ENCODE measurements around the gene MAP3K4. TPM values are rescaled to one million over a fixed set of nuclear protein-coding genes. Genes with fewer than 3 reads are reported as not detected.

MAP3K4 gene, protein sequence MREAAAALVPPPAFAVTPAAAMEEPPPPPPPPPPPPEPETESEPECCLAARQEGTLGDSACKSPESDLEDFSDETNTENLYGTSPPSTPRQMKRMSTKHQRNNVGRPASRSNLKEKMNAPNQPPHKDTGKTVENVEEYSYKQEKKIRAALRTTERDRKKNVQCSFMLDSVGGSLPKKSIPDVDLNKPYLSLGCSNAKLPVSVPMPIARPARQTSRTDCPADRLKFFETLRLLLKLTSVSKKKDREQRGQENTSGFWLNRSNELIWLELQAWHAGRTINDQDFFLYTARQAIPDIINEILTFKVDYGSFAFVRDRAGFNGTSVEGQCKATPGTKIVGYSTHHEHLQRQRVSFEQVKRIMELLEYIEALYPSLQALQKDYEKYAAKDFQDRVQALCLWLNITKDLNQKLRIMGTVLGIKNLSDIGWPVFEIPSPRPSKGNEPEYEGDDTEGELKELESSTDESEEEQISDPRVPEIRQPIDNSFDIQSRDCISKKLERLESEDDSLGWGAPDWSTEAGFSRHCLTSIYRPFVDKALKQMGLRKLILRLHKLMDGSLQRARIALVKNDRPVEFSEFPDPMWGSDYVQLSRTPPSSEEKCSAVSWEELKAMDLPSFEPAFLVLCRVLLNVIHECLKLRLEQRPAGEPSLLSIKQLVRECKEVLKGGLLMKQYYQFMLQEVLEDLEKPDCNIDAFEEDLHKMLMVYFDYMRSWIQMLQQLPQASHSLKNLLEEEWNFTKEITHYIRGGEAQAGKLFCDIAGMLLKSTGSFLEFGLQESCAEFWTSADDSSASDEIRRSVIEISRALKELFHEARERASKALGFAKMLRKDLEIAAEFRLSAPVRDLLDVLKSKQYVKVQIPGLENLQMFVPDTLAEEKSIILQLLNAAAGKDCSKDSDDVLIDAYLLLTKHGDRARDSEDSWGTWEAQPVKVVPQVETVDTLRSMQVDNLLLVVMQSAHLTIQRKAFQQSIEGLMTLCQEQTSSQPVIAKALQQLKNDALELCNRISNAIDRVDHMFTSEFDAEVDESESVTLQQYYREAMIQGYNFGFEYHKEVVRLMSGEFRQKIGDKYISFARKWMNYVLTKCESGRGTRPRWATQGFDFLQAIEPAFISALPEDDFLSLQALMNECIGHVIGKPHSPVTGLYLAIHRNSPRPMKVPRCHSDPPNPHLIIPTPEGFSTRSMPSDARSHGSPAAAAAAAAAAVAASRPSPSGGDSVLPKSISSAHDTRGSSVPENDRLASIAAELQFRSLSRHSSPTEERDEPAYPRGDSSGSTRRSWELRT (N-terminal part only)
- 10 to 100 TPM; 42.9 to 43.4 TPM for total RNA-seq

DNA sequence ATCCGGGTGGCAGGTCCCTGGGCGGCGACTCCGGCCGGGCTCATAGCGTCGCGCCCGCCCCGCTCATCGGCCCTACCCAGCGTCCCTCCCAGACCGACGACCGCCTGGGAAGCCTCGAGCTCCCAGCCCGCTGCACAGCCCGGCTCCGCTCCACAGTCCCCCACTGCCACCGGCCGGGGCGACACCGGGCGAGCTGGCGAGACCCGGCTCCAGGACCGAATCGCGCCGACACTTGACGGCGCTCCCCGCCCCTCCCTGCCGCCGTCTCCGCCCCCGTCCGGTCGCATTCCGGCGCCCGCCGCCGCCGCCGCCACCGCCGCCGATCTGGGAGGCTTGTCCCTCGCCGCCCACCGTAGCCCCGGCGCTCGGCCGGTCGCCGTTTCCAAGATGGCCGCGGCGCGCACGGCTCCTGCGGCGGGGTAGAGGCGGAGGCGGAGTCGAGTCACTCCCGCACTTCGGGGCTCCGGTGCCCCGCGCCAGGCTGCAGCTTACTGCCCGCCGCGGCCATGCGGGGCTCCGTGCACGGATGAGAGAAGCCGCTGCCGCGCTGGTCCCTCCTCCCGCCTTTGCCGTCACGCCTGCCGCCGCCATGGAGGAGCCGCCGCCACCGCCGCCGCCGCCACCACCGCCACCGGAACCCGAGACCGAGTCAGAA, at the start of gene MAP3K4:
Gene MAP3K4, plus strand, starts transcription at position 364 of the 655 bp plus-strand sequence. Its CDS starts 163 bp downstream, at position 527.
- Mint-ChIP-seq H3K4me3 (peak within 1 kb of the TSS; percentile 87), H3K9me3 (peaks cover 2% of the 10 kb centered on the region), H3K36me3 (peaks cover 3% of the 10 kb centered on the region), H3K27me3 (peaks cover 4% of the 10 kb centered on the region), H3K27ac (peak within 1 kb of the TSS; percentile 88), H3K4me1 (ENCODE audit: low read depth) (peaks cover 35% of the 10 kb centered on the region)
- ChIA-PET POLR2A (interaction anchor here (1.2 to 2.1 kb wide), 5 partner anchors 38 to 283 kb away, joined by 3 to 9 read pairs (median 3); partner anchors contain the start of gene AGPAT4), CTCF (interaction anchor here (0.6 to 5.6 kb wide), 6 partner anchors 21 to 471 kb away, joined by 3 to 51 read pairs (median 4); no protein-coding TSS in a partner anchor)
- DNase-seq, result peak; percentile 85
- intact Hi-C loops (cut with micrococcal nuclease), result loop anchor here (1.0 to 5.0 kb wide), 5 partner anchors 46 to 379 kb away; partner anchors contain the start of gene AGPAT4

DNA sequence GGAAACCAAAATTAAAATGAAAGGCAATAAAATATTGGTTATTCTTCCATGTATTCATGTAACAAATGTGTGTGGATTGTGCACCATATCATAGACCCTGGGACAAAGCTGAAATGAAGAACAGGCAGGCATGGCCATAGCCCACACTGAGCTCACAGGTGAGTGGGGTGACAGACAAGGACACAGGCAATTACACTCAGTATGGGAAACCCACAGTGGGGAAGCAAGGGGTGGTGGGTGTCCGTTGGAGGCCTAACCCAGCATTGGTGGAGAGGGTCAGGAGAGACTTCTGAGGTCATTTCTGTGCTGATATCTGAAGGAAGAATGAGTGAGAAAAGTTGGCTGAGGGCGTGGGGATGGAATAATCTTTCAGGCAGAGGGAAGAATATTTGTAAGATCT, 47.6 kb upstream of the MAP3K4 start:
- no peak for DNase-seq
- Mint-ChIP-seq H3K9me3 (no peaks in the 10 kb centered on the region), H3K4me1 (ENCODE audit: low read depth) (no peaks in the 10 kb centered on the region), H3K27me3 (peaks cover 19% of the 10 kb centered on the region), H3K27ac (no peak overlapping the region), H3K4me3 (no peak overlapping the region), H3K36me3 (no peaks in the 10 kb centered on the region)
- ChIA-PET CTCF (interaction anchor here (1.3 kb wide), 1 partner anchor 430 kb away, joined by 4 read pairs; no protein-coding TSS in a partner anchor), POLR2A (no interaction called here)
- intact Hi-C loops (cut with micrococcal nuclease), result no loop called here

DNA sequence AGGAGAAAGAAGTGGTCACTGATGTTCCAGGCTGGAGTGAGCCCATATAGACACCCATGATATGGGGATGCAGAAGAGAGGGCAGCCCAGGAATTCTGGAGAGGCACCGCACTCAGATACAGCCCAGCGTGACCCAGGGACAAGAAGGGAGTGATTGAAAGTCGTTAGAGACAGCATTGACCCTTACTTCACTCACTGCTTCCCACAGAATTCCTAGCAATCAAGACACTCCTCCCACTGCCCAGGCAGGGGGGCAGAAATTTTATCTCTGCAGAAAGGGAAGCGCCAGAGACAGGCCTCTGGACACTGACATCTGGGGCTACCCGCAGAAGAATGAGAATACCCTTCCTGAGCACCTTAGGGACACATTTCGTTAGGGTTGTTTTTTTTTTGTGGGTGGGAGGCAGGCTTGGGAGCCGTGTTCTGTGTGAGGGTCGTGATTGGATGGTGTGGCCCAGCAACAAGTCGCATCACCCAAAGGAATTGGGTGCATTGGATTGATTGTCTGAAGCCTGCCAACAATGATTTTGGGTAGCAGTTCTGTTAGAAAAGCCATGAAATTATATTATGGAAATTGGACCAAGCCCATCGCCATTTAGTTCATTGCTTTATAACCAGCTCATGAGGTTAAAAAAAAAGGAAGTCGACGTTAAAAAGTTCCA, 45.9 kb upstream of the MAP3K4 start:
- ChIA-PET CTCF (no interaction called here), POLR2A (no interaction called here)
- DNase-seq, result no peak
- no peaks in the 10 kb centered on the region for H3K4me1 Mint-ChIP-seq (ENCODE audit: low read depth)
- H3K27ac Mint-ChIP-seq, result no peak overlapping the region
- no peaks in the 10 kb centered on the region for H3K9me3 Mint-ChIP-seq
- intact Hi-C loops (cut with micrococcal nuclease), result no loop called here
- peaks cover 11% of the 10 kb centered on the region for H3K27me3 Mint-ChIP-seq
- no peak overlapping the region for H3K4me3 Mint-ChIP-seq
- no peaks in the 10 kb centered on the region for H3K36me3 Mint-ChIP-seq

DNA sequence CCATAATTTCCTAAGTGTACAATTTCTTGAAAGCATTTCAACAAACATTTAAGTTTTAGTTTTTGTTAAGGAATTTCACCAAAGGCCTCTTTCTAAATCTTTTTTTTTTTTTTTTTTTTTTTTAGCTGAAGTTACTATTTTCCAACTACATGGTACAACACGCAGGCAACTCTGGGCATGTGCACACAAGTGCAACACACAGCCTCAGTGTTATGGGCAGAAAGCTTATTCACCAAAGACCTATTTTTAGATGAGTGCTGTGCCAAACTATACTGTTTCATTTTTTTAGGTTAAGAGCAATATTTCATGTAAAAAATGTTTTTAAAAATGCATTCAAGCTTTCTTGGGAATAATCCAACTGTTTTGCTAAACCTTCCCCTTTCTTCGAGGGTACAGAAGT, 42.0 kb upstream of the MAP3K4 start:
- no peaks in the 10 kb centered on the region for H3K9me3 Mint-ChIP-seq
- H3K36me3 Mint-ChIP-seq, result no peaks in the 10 kb centered on the region
- intact Hi-C loops (cut with micrococcal nuclease), result no loop called here
- no peak overlapping the region for H3K27ac Mint-ChIP-seq
- no peaks in the 10 kb centered on the region for H3K4me1 Mint-ChIP-seq (ENCODE audit: low read depth)
- DNase-seq, result no peak
- CTCF ChIA-PET, result interaction anchor here (1.4 to 1.7 kb wide), 3 partner anchors 19 to 424 kb away, joined by 4 to 5 read pairs (median 4); no protein-coding TSS in a partner anchor
- POLR2A ChIA-PET, result no interaction called here
- peaks cover 11% of the 10 kb centered on the region for H3K27me3 Mint-ChIP-seq
- H3K4me3 Mint-ChIP-seq, result no peak overlapping the region

DNA sequence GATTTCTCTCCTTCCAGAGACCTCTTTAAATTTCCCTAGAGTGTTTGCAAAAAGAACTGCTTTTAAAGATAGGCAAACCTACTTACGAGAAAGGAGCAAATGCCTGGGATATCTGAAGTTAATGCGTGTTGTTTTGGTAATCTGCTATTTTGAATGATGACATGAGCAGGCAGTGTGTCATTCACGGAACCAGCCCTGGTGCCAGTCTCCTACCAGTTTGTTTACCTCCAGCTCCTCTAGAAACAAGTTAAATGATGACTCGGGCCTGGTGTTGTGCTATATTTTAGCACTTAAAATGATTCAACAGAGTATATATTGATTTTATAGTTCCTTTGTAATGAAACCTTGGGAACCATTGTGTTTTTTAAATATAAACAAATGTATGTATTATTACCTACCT, 41.1 kb upstream of the MAP3K4 start:
- POLR2A ChIA-PET, result no interaction called here

DNA sequence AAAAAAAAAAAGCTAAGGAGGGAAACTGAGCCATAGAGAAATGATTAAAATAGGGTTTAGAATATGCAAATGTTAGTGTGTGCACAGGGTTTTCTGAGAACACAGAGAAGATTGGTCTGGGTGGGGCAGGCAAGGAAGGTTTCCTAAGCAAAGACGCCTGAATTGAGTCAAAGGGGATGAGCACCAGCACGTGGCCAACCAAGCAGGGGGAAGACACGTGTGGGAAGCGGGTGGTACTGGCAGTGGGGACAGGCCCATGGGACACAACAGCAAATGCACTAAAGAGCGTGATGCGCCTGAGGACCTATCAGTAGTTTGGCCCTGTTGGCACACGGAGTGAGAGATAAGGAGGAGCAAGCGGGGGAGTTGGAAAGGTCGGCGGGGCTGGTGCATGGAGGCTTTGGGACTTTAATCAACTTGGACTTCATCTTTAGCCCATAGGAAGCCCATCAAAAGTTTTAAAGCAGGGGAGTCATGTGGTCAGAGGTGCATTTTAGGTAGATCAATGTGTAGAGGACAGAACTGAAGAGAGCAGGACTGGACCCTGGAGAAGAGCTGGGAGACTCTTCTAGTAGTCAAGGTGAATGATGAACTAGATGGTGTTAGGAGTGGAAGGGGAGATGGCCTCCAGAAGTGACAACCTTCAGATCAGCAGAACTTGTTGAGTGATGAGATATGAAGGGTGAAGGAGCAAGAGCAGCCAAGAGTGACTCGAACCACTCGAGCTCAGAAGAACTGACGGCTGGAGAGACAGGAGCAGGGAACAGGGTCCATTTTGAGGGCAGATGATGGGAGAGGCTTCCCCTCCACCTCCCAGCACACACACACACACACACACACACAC, 40.2 kb upstream of the MAP3K4 start:
- no peak overlapping the region for H3K4me3 Mint-ChIP-seq
- ChIA-PET CTCF (no interaction called here), POLR2A (no interaction called here)
- no peaks in the 10 kb centered on the region for H3K4me1 Mint-ChIP-seq (ENCODE audit: low read depth)
- DNase-seq, result no peak
- peaks cover 15% of the 10 kb centered on the region for H3K27me3 Mint-ChIP-seq
- H3K9me3 Mint-ChIP-seq, result no peaks in the 10 kb centered on the region
- H3K27ac Mint-ChIP-seq, result no peak overlapping the region
- intact Hi-C loops (cut with micrococcal nuclease), result no loop called here
- H3K36me3 Mint-ChIP-seq, result no peaks in the 10 kb centered on the region

More for the DNA sequence above, 41.1 kb upstream of the MAP3K4 start:
- Mint-ChIP-seq H3K4me3 (no peak overlapping the region), H3K9me3 (no peaks in the 10 kb centered on the region), H3K4me1 (ENCODE audit: low read depth) (no peaks in the 10 kb centered on the region), H3K27me3 (peaks cover 11% of the 10 kb centered on the region), H3K36me3 (no peaks in the 10 kb centered on the region), H3K27ac (no peak overlapping the region)
- DNase-seq, result no peak
- CTCF ChIA-PET, result no interaction called here
- intact Hi-C loops (cut with micrococcal nuclease), result no loop called here

DNA sequence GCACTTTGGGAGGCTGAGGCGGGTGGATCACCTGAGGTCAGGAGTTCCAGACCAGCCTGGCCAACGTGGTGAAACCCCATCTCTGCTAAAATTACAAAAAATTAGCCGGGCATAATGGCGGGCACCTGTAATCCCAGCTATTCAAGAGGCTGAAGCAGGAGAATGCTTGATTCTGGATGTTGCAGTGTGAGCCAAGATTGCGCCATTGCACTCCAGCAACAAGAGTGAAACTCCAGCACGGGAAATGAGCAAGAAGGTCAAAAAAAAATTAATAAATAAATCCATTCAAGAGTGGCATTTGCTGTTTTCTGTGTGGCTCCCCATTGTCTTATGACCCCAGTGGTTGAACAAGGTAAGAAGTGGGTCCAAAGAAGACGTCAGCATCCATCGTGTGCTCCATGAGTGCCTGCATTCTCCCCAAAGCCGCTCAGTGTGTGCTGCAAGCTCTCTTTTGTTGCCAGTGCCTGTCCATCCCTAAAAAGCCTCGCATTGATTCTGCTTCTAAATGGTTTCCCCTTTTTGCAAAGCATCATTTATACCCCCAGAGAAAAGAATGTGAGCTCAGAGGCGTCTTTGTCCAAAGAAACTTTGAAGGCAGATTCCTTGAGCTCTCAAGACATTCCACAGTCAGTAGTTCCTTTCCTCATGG, 38.8 kb upstream of the MAP3K4 start:
- H3K36me3 Mint-ChIP-seq, result no peaks in the 10 kb centered on the region
- H3K27me3 Mint-ChIP-seq, result peaks cover 19% of the 10 kb centered on the region
- no peaks in the 10 kb centered on the region for H3K9me3 Mint-ChIP-seq
- no peaks in the 10 kb centered on the region for H3K4me1 Mint-ChIP-seq (ENCODE audit: low read depth)
- no peak overlapping the region for H3K4me3 Mint-ChIP-seq
- CTCF ChIA-PET, result no interaction called here
- H3K27ac Mint-ChIP-seq, result no peak overlapping the region
- POLR2A ChIA-PET, result no interaction called here
- intact Hi-C loops (cut with micrococcal nuclease), result no loop called here
- DNase-seq, result no peak

DNA sequence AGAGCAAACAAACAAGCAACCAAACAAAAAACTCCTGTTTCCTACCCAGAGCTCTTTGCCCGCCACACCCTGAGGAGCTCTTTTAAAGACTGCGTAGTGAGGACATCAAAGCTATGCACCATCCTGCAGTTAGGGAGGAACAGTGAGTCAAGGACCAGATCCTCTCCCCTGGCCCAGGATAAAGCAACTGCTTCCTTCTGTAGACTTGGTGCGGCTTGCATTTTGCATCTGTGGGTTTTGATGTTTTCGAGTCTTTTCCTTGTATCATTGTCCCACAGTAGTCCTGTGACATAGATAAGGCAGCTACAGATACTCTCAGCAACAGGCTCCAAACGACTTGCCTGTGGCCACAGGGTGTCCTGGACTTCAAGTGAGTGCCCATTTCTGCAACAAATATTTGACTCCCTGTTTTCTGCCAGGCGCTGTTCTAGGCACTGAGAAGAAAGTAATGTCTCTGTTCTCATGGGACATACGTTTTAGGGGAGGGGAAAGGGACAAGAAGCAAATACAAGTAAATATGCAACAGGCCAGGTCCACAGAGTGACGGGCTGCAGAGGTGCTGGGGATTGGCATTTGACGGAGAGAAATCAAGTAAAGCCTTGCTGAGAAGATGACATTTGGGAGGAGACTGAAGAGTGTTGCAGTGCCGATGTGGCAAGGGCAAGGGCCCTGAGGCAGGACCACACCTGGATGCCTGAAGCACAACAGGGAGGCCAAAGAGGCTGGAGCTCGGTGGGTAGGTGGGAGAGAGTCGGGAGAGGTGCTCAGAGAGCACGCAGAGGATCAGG, 35.9 kb upstream of the MAP3K4 start:
- no peak for DNase-seq
- no peak overlapping the region for H3K27ac Mint-ChIP-seq
- H3K4me1 Mint-ChIP-seq (ENCODE audit: low read depth), result no peaks in the 10 kb centered on the region
- ChIA-PET CTCF (interaction anchor here (0.6 to 1.3 kb wide), 2 partner anchors 24 to 25 kb away, joined by 4 read pairs; no protein-coding TSS in a partner anchor), POLR2A (no interaction called here)
- intact Hi-C loops (cut with micrococcal nuclease), result no loop called here
- no peaks in the 10 kb centered on the region for H3K9me3 Mint-ChIP-seq
- peaks cover 19% of the 10 kb centered on the region for H3K27me3 Mint-ChIP-seq
- H3K4me3 Mint-ChIP-seq, result no peak overlapping the region
- H3K36me3 Mint-ChIP-seq, result no peaks in the 10 kb centered on the region

DNA sequence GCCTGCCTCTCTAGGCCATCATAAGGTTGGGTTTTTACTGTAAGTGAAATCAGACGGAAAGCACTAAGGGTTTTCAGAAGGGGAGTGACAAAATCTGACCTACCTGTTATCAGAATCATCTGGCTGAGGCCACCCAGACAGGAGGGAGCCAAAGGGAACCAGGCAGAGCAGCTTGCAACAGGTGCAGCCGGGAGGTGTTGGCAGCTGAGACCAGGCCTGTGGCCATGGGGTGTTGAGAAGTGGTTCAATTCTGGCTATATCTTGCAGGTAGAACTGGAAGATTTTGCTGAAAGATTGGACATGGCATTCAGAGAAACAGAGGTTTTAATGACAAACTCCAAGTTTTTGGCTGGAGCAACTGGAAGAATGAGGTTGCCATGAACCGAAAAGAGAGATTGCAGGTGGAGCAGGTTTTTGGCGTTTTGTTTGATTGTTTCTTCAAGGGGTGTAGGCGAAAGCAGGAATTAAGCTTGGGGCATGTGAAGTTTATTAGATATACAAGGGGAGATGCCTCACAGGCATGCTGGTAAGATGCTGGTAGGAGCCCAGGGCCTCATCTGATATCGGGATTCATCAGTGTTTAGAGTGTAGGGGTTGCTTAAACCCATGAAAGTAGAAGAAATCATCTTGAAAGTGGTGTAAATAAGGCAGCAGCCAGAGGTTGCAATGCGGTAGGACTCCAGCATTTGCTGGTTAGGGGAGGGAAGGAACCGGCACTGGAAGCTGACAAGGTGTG, 35.1 kb upstream of the MAP3K4 start:
- ChIA-PET POLR2A (no interaction called here), CTCF (interaction anchor here (1.3 kb wide), 2 partner anchors 25 to 27 kb away, joined by 4 to 6 read pairs; no protein-coding TSS in a partner anchor)
- intact Hi-C loops (cut with micrococcal nuclease), result no loop called here
- H3K9me3 Mint-ChIP-seq, result no peaks in the 10 kb centered on the region
- no peak for DNase-seq
- peaks cover 15% of the 10 kb centered on the region for H3K27me3 Mint-ChIP-seq
- H3K36me3 Mint-ChIP-seq, result no peaks in the 10 kb centered on the region
- H3K27ac Mint-ChIP-seq, result no peak overlapping the region
- H3K4me1 Mint-ChIP-seq (ENCODE audit: low read depth), result no peaks in the 10 kb centered on the region
- H3K4me3 Mint-ChIP-seq, result no peak overlapping the region

Measured in activated CD4-positive, alpha-beta memory T cell treated with anti-CD3 and anti-CD28 coated beads for 36 hours (primary cell).